Putamen (tissue), 1 donor: ENCODE measurements around the gene CAPN11.
A peak's percentile ranks its signal among the peaks of the same experiment; 100 is the strongest.

Experiments
- DNase-seq: peaks from one replicate; pipeline ENCODE4 v3.0.0-alpha.2; 2016; ENCODE audit warnings: low spot score

Gene CAPN11

DNA sequence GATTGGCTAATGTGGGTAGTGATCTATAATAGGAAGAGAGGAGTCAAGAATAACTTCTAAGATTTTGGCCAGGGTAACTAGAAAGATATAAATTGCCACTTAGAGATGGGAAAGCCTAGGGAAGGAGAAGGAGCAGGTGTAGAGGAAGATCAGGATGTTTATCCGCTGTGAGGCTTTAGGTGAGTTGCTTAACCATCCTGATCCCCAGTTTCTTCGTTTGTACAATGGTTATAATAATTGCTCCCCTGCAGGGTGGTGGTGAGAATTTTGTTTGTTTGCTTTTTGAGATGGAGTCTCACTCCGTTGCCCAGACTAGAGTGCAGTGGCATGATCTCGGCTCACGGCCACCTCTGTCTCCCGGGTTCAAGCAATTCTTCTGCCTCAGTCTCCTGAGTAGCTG lies 55.7 kb downstream of the CAPN11 start:
- no peak for DNase-seq

DNA sequence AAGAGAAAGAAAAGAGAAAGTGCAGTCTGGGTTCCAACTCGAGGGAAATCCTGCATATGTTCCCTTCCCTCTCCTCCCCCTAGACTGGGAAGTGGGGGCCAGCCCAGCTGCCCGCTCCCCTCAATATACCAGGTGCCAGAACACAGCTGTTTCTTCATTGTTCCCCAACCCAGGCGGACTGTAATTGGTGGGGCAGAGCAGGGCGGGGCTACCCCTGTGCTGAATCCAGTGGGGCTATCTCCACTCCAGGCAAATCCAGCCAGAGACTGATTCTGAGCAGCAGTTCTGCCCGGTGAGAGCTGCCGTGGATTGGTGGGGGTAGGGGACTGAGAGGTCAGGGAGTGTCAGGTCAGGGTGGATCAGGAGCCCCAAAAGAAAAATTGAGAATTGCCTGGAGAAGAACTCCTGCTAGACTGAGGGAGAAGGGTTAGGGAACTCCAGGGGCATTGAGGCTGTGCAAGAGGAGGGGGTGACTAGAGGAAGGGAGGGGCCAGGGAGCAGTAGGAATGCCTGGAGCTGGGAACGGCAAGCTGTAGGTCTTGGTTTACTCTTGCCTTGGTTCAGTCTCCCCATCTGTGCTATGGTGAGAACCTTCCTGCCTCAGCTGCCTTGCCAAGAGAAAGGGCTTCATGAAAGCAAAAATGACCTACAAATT lies 58.2 kb downstream of the CAPN11 start, which contains the start of gene MYMX:
Gene MYMX (plus strand): TSS at position 250 of the 655 bp plus-strand sequence. CDS start 546 bp downstream, outside the sequence.
- DNase-seq: no peak

DNA sequence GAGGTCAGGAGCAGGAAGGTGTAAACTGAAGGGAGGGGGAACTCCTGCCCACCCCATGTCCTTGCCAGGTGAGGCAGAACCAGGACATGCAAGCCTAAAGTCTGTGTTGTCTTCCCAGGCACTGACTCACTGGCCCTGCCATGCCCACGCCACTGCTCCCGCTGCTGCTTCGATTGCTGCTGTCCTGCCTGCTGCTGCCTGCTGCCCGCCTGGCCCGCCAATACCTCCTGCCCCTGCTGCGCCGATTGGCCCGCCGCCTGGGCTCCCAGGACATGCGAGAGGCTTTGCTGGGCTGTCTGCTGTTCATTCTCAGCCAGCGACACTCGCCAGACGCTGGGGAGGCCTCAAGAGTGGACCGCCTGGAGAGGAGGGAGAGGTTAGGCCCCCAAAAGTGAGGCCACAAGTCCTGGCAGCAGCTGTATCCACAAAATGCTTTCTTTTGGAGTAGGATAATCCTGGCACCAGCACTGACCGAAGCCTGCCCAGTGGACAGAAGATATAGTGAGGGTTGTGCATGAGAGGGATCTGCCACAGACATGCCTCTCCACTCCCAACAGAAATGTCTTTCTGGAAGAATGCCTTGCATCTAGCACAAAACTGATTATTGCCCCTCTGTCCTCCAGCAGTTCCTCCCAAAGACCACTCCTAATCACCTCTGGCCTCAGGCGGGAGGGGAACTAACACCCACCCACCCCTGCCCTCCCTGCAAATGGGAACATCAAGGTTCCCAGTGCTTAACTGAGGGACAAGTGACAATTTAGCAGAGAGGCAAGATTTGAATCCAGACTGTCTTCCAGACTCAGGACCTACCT lies 58.9 kb downstream of the CAPN11 start:
- DNase-seq: no peak

DNA sequence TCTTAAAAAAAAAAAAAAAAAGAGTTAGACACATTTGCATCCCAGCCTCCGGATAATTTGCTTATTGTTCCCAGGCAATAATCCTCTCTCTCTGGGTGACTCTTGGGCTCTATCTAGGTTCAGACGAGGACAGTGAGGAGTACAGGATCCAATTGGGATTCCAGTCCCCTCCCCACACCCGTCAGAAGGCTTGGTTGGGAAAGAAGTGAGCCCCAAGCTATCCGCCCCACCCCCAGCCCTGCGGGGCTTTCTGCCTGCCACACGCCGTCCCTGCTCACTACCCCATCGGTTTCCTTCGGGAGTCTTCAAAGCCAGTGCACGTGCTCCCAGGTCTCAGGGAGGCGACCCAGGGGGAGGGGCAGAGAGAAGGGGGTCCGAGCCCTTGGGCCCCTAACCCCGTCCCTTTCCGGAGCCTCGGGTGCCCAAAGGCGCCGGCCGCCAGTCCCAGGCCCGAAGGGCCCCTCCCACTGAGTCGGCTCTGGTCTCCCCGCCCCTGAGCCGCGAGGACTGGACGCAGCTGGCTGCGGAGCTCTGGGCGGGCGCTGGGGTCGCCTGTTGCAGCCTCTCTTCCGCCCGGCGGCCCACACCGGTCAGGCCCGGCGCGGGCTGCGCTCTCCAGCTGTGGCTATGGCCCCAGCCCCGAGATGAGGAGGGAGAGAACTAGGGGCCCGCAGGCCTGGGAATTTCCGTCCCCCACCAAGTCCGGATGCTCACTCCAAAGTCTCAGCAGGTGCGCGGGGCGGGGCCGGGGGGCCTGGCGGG lies 60.6 kb downstream of the CAPN11 start:
- DNase-seq: no peak

DNA sequence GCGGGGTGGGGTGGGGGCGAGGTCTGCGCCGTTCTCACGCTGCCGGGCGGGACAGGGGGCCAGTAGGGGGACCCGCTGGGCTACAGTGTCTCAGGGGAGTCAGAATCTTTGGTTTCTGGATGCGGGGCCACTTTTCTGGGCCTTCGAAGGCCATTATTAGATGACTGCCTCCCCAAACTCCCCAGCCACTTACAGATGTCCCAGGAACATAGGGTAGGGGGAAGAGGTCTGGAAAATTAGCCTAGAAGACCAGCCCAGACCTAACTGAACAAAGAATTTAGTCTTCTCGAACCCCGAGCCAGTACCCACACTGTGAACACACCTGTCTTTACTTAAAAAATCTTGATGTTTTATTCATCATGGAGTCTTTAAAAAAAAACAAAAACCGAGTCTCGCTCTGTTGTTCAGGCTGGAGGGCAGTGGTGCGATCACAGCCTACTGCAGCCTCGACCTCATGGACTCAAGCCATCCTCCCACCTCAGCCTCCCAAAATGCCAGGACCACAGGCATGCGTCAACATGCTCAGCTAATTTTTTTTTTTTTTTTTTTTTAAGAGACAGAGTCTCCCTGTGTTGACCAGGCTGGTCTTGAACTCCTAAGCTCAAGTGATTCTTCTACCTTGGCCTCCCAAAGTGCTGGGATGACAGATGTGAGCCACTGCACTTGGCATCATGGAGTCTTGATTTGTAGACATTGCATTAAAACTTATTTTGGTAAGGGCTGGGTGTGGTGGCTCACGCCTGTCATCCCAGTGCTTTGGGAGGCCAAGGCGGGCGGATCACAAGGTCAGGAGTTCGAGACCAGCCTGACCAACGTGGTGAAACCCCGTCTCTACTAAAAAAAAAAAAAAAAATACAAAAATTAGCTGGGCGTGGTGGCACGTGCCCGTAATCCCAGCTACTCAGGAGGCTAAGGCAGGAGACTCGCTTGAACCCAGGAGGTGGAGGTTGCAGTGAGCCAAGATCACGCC lies 61.5 kb downstream of the CAPN11 start:
- DNase-seq: no peak

DNA sequence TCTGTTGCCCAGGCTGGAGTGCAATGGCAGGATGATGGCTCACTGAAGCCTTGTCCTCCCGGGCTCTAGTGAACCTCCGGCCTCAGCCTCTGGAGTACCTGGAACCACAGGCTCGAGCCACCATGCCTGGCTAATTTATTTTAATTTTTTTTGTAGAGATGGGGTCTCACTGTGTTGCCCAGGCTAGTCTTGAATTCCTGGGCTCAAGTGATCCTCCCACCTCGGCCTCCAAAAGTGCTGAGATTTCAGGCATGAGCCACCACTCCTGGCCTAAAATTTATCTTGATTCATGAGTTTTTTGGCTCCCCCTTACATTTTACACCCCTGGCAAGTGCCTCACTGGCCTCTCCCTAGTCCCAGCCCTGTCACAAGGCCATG lies 62.3 kb downstream of the CAPN11 start:
- no peak for DNase-seq

DNA sequence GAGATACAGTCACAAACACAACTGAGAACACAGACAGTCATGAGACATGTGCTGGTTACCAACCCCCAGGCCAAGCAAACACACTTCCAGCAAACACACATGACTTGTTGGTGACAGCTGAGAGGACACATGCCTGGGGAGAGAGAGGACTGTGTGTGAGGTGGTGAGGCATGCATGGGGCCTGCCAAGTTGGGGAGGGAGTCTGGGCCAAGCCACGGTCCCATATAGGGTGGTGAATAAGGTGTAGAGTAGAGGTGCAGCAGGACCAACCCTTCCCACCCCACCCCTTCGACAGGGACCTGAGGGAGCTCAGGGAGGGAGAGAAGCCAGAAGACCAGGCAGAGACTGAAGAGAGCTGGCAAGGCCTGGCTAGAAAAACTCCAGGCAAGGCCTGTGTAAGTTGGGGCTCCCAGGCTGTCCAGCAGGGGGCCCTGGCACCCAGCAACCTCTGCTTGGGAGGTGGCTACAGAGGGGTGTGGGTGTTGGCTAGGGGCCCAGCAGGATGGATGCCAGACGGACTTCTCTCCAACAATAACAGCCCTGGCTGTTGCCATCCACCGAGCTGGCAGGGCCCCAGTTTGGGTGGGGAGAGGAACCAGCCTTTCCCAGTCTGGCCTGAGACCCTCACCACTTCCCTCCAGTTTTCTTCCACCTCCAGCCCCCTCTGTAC lies 62.8 kb downstream of the CAPN11 start:
- peak; percentile 73 for DNase-seq

DNA sequence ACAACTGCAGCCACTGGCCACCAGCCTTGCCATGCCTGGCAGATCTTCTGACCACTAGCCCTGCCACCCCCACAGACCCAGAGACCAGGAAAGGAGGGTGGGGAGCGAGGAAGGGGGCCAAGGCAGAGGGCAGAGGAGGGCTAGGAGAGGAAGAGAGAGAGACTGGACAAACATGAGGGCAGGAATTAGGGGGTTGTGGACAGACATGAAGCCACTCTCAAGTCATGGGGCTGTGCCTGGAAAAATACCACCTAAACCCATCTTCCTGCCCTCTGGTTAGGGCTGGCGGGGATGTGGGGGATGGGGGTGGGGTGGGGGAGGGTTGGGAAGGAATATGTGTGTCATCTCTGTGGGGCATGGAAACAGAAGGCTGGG lies 63.3 kb downstream of the CAPN11 start:
- no peak for DNase-seq

DNA sequence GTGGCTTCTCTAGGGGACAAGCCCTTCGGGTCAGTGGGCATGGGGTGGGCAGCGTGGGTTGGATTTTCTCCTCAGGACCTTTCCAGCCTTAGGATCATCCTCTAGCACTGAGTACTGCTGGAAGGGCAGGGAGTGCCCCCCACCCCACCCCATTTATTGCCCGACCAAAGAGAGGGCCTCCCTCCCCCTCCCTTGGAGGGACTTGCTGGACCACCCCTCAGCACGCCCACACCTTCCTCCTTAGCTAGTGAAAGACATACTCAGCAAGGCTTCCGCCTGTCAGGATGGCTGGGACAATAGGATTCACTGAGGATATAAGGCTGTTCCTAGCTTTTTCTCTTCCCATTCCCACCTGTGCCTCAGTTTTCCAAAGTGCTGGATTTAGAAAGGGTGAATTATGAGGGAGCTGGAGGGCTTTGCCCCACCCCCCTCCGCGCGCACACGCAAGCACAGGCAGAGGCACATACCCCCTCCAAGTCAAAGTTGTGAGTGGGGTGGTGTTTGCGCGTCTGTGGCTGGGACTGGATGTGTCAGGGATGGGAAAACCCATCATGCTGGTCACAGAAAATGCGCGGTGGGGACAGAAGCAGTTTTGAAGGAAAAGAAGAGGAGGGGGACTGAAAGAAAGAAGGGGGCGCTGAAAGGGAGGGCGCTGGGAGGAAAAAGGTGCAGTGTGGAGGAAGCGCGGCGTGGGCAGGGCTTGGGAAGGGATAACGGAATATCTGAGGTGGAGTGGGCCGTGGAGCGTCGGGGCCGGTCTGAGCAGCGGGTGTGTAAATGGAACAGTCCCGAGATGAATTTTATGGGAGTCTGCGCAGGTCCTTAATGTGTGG lies 64.1 kb downstream of the CAPN11 start:
- DNase-seq: no peak

DNA sequence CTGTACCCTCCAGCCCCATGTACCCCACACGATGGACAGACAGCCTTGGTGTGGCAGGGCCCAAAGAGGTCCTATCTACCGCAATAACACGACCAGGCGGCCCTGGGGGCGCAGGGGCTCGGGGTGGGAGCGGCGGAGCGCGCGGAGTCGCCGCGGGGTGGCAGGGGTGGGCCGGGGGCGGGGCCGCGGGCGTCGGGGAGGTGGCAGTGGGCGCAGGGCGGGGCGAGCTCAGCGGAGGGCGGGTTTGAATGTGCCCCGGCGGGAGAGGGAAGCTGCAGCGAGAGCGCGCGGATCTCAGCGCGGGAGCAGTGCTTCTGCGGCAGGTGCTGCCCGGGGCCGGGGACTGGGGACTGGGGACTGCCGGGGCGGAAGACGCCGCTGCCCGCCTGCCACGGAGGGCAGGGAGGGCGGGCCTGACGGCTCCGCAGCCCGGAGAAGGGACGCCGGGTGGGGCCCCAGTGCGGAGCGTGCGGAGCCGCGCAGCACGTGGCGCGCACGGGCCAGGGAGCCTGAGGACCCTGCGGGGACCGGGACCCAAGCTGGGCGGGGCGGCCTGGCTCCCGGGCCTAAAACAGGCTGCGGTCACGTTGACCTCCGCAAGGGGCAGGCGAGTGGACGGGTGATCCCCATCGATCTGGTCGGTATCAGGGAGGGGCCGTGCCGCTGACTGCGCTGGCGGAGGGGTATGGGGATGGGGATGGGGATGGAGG lies 64.9 kb downstream of the CAPN11 start, which contains the start of gene SLC29A1:
Gene SLC29A1 (plus strand): TSS at position 277 of the 710 bp plus-strand sequence. CDS start 3,719 bp downstream, outside the sequence.
- DNase-seq: no peak

DNA sequence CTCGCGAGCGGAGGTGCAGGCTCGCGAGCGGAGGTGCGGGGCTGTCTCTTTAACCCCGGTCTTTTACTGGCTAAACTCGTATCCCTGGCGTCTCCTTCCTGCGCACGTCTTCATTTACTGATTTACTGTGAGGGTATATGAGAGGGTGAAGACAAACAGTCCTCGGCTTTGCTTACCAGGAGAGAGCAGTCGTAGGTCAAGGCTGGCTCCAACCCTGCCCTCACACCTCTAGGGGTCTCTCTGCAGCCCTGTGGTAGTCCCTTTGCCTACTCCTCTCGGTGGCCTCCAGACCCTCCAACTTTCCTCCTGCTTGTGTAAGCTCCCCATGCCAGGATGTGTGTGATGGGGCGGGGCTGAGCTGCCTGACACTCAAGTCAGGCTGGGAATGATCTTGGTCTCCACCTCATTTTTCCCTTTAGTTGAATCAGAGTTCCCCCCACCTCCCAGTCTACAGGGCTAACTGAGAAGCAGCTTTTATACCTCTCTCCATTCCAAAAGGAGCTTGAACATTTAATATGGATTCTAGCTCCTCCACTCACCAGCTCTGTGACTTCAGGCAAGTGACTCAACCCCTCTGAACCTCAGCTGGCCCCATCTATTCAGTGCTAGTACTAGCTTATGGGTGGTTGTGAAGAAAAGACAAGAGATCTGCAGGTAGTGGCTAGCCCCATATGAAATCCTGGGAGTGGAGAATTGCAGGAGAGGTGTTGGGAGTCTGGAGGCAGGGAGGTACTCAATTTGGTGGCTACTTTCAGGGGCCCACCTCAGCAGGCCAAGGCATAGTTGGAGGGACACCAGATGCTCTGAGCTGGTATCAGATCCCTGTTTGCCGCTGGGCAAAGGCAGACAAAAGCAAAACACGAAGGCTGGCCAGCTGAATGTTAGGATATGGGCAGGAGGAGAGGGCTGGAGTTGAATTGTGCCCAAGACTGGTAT lies 65.7 kb downstream of the CAPN11 start:
- DNase-seq: no peak

DNA sequence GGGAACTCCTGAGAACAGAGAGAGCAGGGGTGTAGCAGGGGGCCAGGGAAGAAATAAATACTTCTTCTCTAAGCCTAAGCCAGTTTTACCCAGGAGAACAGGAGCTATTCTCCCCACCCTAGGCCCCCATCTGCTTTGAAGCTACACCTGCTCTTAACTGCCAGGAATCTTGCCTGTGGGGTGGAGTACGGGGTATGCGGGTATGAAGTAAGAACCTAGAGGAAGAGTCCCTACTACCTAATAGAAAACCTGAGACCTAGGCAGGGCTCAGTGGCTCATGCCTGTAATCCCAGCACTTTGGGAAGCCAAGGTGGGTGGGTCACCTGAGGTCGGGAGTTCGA lies 66.3 kb downstream of the CAPN11 start:
- DNase-seq: no peak

DNA sequence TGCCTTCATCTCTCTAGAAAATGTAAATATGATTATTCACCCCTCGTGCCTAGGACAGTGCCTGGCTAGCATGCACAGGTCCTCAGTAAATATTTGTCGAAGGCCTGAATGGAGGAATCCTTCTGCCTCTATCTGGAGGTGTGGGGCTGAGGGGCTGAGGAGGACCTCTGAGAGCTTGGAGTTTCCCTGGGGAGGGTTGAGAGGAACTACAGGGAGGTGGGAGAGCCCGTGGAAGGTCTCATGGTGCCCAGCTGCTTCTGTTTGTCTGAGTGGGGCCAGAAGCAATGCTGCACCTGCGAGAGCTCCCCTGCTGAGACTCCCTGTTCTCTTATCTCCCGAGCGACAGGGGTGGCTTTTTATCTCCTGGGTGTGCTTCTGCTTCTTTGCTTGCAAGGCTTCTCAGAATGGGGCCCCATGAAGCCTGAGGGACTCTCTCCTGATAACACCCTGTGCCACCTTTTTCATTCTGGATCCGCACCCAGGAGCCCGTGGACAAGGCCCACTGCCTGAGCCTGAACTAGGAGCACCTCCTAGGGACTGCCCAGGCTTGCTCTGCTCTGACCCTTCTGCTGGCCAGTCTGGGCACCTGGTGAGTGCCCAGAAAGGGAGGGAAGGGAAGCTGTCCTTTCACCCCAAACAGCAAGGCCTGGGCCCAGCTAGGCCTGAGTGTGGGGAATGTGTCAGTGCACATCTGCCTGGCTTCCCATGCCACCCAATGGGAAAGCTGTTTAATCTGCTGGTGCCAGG lies 67.1 kb downstream of the CAPN11 start:
- DNase-seq: no peak

DNA sequence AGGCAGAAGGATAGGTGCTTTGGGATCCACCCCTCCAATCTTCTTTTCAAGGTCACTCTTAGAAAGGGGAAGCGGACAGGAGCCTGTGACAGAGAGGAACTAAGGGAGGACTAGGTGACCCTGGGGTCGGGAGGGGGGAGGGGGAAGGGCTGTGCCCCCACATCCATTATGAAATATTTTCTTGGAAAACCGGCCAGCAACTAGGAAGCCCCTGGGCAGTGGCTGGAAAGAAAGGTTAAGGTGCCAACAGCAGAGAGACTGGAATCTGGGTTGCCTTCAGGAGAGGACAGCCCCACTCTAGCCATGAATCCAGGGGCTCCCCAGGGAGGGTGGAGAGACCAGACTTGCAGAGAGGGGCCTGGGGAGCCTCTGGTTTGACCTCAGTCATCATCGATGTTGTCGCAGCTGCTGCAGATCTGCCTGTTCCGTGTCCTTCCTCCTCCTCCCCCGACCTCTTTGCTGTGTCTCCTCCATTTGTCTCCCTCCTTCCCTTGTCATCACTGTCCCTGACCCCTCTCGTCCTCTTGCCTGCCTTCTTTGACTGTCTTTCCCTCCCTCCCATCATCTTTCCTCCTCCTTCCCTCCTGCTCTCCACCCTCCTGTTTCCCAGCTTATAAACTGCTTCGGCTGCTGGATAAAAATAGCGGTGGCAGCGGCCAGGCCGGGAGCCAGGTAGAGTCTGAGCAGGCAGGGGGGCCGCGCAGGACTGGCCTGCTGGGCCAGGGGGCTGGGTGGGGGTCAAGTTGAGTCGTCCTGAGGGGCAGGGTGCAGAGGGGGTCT lies 67.9 kb downstream of the CAPN11 start:
- no peak for DNase-seq

DNA sequence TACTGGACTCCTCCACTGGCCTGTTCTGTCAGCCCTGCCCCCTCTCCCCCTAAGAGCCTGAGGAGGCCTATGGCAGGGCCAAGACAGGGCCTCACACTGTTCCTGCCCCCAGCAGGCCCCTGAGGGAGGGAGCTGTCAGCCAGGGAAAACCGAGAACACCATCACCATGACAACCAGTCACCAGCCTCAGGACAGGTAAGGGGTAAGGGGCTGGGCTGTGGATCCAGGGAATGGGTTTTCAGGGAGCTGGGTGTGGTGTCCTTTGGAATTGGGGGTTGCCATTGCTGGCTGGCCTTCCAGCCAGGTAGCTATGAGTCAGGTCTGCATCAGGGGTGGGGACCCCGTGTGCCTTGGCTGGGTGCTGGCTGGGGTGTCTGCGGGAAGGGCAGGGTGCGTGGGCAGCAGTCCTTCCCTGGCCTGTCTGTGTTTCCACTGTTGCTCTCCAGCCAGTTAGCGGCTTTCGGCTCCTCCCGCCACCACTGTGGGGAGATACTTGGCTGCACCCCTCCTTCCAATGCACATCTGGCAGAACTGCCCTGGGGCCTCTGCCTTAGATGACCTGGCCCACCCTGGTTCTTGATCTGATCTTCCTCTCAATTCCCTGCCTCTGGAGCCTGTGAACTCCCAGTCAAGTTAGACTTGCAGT lies 68.7 kb downstream of the CAPN11 start:
- no peak for DNase-seq

DNA sequence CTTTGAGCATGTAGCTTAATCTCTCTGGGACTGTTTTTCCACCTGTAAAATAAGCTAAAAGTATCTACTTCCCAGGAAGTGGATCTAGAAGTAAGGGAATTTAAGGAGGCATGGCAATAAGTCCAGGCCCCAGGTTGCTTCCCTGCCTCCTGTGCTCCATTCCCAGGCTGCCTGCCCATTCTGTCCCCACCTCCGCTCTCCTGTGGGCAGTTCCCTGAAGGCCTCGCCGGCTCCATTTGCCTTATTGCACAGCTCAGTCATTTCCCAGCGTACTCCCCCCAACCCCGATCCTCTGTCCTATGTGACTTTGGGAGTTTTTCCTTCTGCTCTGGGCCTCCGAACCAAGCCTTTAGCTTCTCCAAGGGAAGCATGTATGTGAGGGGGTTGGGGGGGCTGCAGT lies 69.4 kb downstream of the CAPN11 start:
- no peak for DNase-seq
